ENCODE data around the gene BANP. TPM values are rescaled to one million over a fixed set of nuclear protein-coding genes. Genes with fewer than 3 reads are reported as not detected.

BANP gene
- total RNA-seq, 2 experiments from 2014 or later = 25.6 to 27.0 TPM

DNA sequence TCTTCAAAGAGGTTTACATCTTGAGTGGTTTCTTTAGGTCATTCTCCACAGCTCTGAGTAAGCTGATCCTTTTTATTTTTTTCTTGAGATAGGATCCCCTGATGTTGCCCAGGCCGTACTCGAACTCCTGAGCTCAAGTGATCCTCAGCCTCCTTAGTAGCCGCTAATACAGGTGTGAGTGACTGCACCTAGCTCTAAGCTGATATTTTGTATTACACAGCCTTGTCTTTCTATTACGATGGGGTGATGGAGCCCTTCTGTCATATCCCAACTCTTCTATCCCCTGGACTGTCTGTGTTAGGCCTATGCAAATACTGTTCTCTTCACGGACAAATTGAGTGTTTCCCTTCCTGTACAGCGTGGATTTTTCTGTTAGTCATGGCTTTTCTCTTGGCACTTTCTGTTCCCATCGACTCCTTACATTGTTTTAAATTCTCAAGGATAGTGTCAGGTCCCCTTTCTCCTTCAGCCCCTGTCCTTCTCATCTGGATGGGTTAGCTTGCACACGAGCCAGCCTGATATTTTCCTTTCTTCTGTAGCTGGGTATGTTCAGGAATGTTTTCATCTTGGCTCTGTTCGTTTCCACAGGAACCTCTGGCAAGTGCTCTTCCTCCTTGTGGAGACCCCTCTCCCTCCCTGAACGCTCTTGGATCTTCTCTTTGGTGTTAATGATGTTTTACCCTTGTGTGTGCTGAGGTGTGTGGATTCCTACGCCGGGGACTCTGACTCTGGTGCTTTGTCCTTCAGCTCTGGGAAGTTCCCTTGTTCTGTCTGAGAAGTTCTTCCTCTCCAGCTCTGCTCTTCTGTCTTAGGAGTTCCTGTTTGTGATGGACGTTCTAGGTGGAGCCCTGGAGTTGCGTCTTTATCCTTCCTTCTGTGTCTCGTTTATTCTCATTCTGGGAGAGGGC is 2.3 kb downstream of the BANP start:
- peaks cover 65% of the 10 kb centered on the region for H3K4me1 Mint-ChIP-seq
- no peaks in the 10 kb centered on the region for H3K9me3 Mint-ChIP-seq
- H3K27me3 Mint-ChIP-seq = no peaks in the 10 kb centered on the region
- DNase-seq = no peak
- peak overlapping the region; percentile 72 for H3K27ac Mint-ChIP-seq
- H3K4me3 Mint-ChIP-seq = peak overlapping the region; percentile 44
- H3K36me3 Mint-ChIP-seq = peaks cover 22% of the 10 kb centered on the region

DNA sequence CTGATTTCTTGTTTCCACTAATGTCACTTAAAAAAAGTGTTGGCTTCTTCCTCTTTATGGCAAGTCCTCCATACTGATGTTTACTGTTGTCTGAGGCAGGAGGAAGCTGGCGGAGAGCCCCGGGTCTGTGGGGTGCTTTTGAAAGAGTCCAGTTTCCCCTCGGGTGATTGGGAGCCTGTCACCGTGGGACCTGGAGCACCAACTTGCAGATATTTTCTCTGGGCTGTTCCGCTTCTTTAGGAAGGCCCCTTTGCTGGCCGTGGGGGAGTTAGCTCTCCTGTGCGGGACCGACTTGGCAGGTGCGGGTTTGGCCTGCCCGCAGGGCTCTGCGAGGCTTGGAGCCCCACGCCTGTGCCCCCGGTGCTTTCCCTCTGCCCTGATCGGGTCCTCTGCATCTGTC is 3.1 kb downstream of the BANP start:
- Mint-ChIP-seq H3K27ac (peak overlapping the region; percentile 72), H3K4me1 (peaks cover 69% of the 10 kb centered on the region), H3K4me3 (peak overlapping the region; percentile 44), H3K27me3 (no peaks in the 10 kb centered on the region), H3K36me3 (peaks cover 25% of the 10 kb centered on the region), H3K9me3 (no peaks in the 10 kb centered on the region)
- no peak for DNase-seq

DNA sequence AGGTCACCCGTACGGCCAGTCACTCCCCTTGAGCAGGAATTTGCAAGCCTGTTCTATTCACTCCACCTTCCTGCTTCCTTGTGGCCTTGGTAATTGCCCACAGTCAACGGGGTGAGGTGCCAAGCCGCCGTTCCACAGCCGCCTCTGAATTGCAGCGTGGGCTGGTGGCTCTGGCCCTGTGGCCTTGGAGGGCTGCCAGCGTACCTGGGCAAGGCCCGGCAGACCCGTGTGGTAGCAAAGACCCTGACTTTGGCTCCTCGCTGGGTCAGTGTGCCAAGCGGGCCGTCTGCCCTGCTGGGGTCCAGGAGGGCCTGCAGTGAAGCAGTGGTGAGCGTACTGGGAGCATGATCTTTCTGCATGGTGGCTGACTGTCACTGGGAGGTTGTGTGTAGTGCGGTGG is 3.6 kb downstream of the BANP start:
- peaks cover 74% of the 10 kb centered on the region for H3K4me1 Mint-ChIP-seq
- no peak for DNase-seq
- no peaks in the 10 kb centered on the region for H3K27me3 Mint-ChIP-seq
- peak overlapping the region; percentile 98 for H3K27ac Mint-ChIP-seq
- H3K9me3 Mint-ChIP-seq = no peaks in the 10 kb centered on the region
- no peak overlapping the region for H3K4me3 Mint-ChIP-seq
- peaks cover 27% of the 10 kb centered on the region for H3K36me3 Mint-ChIP-seq

GRCh38 chr16:87955302-87956097 is 4.3 kb downstream of the BANP start:
- H3K4me1 Mint-ChIP-seq = peaks cover 81% of the 10 kb centered on the region
- DNase-seq = no peak
- H3K36me3 Mint-ChIP-seq = peaks cover 27% of the 10 kb centered on the region

GRCh38 chr16:87956098-87956364 is 4.8 kb downstream of the BANP start:
- Mint-ChIP-seq H3K9me3 (no peaks in the 10 kb centered on the region), H3K4me1 (peaks cover 83% of the 10 kb centered on the region), H3K36me3 (peaks cover 31% of the 10 kb centered on the region), H3K27me3 (no peaks in the 10 kb centered on the region), H3K4me3 (peak overlapping the region; percentile 85), H3K27ac (peak overlapping the region; percentile 98)
- DNase-seq = no peak

More at GRCh38 chr16:87955302-87956097, 4.3 kb downstream of the BANP start:
- no peaks in the 10 kb centered on the region for H3K27me3 Mint-ChIP-seq
- peak overlapping the region; percentile 85 for H3K4me3 Mint-ChIP-seq
- H3K9me3 Mint-ChIP-seq = no peaks in the 10 kb centered on the region
- H3K27ac Mint-ChIP-seq = peak overlapping the region; percentile 98

- Mint-ChIP-seq H3K9me3 (no peaks in the 10 kb centered on the region), H3K4me3 (peak overlapping the region; percentile 85), H3K27ac (peak overlapping the region; percentile 98), H3K36me3 (peaks cover 31% of the 10 kb centered on the region), H3K27me3 (no peaks in the 10 kb centered on the region), H3K4me1 (peaks cover 83% of the 10 kb centered on the region)
- peak; percentile 75 for DNase-seq
Observed at GRCh38 chr16:87956365-87957231, 5.4 kb downstream of the BANP start.

GRCh38 chr16:87957296-87958094 is 6.3 kb downstream of the BANP start:
- Mint-ChIP-seq H3K9me3 (no peaks in the 10 kb centered on the region), H3K4me1 (peaks cover 79% of the 10 kb centered on the region), H3K36me3 (peaks cover 25% of the 10 kb centered on the region), H3K4me3 (peak overlapping the region; percentile 85), H3K27me3 (no peaks in the 10 kb centered on the region), H3K27ac (peak overlapping the region; percentile 98)
- no peak for DNase-seq

DNA sequence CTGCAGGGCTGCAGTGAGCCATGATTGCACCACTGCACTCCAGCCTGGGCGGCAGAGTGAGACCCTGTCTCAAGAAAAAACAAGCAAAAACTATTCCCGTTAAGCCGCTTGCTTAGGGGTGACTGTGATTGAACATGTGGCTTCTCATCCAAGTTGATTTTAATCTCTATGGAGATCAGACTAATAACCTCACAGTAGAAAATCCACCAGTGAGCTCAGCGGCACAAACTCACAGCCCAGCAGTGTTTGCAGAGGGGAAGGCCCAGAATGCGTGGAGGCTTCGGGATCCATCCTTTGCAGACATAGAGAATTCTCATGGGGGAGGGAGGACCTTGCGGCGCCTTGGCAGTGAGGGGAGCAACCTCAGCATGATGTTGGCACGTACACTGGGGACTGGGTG is 7.4 kb downstream of the BANP start:
- DNase-seq = no peak
- no peaks in the 10 kb centered on the region for H3K9me3 Mint-ChIP-seq
- H3K27me3 Mint-ChIP-seq = no peaks in the 10 kb centered on the region
- peak overlapping the region; percentile 18 for H3K4me3 Mint-ChIP-seq
- peaks cover 83% of the 10 kb centered on the region for H3K4me1 Mint-ChIP-seq
- peaks cover 27% of the 10 kb centered on the region for H3K36me3 Mint-ChIP-seq
- no peak overlapping the region for H3K27ac Mint-ChIP-seq

DNA sequence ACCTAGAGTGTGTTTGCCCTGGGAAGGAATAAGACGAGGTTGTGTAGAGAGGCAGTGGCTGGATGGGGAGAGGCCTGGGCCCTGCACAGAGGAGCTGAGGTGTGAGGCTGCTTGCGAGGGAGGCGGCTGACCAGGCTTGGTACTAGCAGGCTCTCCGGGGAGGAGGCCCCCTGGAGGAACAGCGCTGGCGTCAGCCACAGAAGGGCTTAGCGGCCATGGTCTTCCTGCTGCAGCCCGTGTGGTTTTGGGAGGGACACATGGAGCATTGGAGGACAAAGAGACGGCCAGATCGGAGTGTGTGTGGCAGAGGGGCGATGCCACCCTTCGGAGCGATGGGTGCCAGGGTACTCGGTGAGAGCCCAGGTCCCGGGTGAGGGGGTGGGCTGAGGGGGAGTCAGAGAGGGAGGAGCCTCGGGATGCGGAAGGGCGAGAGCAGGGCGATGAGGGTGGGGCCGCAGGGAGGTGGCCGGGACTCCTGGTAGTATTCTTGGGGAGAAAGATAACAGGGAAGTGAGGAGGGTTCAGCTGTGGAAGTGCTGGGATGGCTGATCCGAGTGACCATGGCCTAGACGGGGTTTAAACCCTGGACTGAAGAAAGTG is 8.3 kb downstream of the BANP start:
- Mint-ChIP-seq H3K27me3 (no peaks in the 10 kb centered on the region), H3K4me3 (peak overlapping the region; percentile 71), H3K27ac (peak overlapping the region; percentile 69), H3K9me3 (no peaks in the 10 kb centered on the region), H3K4me1 (peaks cover 83% of the 10 kb centered on the region), H3K36me3 (peaks cover 27% of the 10 kb centered on the region)
- DNase-seq = no peak

GRCh38 chr16:87960296-87960695 is 9.1 kb downstream of the BANP start:
- H3K36me3 Mint-ChIP-seq = peaks cover 28% of the 10 kb centered on the region
- H3K27ac Mint-ChIP-seq = no peak overlapping the region
- no peak for DNase-seq
- H3K9me3 Mint-ChIP-seq = no peaks in the 10 kb centered on the region
- H3K27me3 Mint-ChIP-seq = no peaks in the 10 kb centered on the region
- peaks cover 83% of the 10 kb centered on the region for H3K4me1 Mint-ChIP-seq
- H3K4me3 Mint-ChIP-seq = no peak overlapping the region

- peaks cover 25% of the 10 kb centered on the region for H3K36me3 Mint-ChIP-seq
- no peak overlapping the region for H3K27ac Mint-ChIP-seq
- no peaks in the 10 kb centered on the region for H3K27me3 Mint-ChIP-seq
- no peaks in the 10 kb centered on the region for H3K9me3 Mint-ChIP-seq
- peaks cover 81% of the 10 kb centered on the region for H3K4me1 Mint-ChIP-seq
- DNase-seq = no peak
- H3K4me3 Mint-ChIP-seq = no peak overlapping the region
Observed at GRCh38 chr16:87960852-87961251, 9.6 kb downstream of the BANP start.

- H3K27me3 Mint-ChIP-seq = no peaks in the 10 kb centered on the region
- H3K4me3 Mint-ChIP-seq = no peak overlapping the region
- H3K36me3 Mint-ChIP-seq = peaks cover 25% of the 10 kb centered on the region
- no peak for DNase-seq
- H3K27ac Mint-ChIP-seq = no peak overlapping the region
- no peaks in the 10 kb centered on the region for H3K9me3 Mint-ChIP-seq
- peaks cover 81% of the 10 kb centered on the region for H3K4me1 Mint-ChIP-seq
Observed at GRCh38 chr16:87961623-87962022, 10.4 kb downstream of the BANP start.

DNA sequence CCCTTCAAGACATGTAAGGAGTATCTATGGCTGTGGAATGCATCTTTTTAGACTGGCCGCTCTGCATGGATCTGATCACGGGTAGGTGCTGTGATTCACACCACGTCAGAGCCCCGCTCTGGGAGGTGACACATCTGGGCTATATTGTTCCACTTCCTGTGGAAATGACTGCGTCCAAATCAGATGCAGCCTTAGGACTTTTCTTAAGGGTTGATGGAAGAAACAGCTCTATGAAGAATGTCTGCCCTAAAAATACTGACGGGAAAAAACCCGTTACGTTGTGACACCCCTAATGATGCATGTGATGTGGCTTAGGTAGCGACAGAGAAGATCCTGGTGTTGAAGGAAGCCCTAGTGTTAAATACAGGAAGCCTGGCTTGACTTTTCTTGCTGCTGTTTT is 12.2 kb downstream of the BANP start:
- H3K9me3 Mint-ChIP-seq = no peaks in the 10 kb centered on the region

More for the DNA sequence above, 12.2 kb downstream of the BANP start:
- Mint-ChIP-seq H3K4me3 (peak overlapping the region; percentile 56), H3K27ac (peak overlapping the region; percentile 93), H3K4me1 (peaks cover 70% of the 10 kb centered on the region), H3K27me3 (no peaks in the 10 kb centered on the region), H3K36me3 (peaks cover 16% of the 10 kb centered on the region)
- DNase-seq = peak; percentile 75

Data from activated naive CD8-positive, alpha-beta T cell treated with anti-CD3 and anti-CD28 coated beads for 36 hours (primary cell).